Fibroblast of the aortic adventitia (primary cell): ENCODE measurements around the gene NINJ2. TPM values are rescaled to one million over a fixed set of nuclear protein-coding genes. Genes with fewer than 3 reads are reported as not detected.
"Not testable (repeated sequence)": the region's sequence is repeated elsewhere in the genome, so short reads cannot be mapped to it uniquely, and the experiment has no call there.

Experiments used
- DNase-seq: peaks from one replicate; pipeline ENCODE4 v3.0.0-alpha.2; 2010; ENCODE audit warnings: low read depth
- H3K4me3 ChIP-seq: 2 replicates; pipeline ENCODE4 v1.5.1; 2011; ENCODE audit warnings: low read depth, mild to moderate bottlenecking, control low read depth, low read length, moderate library complexity
- CTCF ChIP-seq: IDR thresholded peaks from 2 replicates; pipeline ENCODE4 v1.5.1; 2011; ENCODE audit warnings: mild to moderate bottlenecking, low read length, control low read depth, inconsistent platforms; ENCODE audit not compliant: insufficient read depth
- total RNA-seq: library from RNA; depleted of rRNA; stranded (reverse); fragments of >200 nt; gene quantifications from 2 replicates; pipeline ENCODE4 v1.2.3, GENCODE V29; 2012; ENCODE audit warnings: low replicate concordance

The NINJ2 gene
- total RNA-seq, 1 donor, result 0.45 TPM

GRCh38 chr12:700016-700415, 36.8 kb upstream of the NINJ2 start:
- no peak for DNase-seq
- no peak overlapping the region for H3K4me3 ChIP-seq
- no peak for TF ChIP-seq CTCF

GRCh38 chr12:698222-698621, 35.0 kb upstream of the NINJ2 start:
- not testable (repeated sequence) for DNase-seq, H3K4me3 ChIP-seq

- TF ChIP-seq CTCF, result no peak
- no peak for DNase-seq
- H3K4me3 ChIP-seq, result no peak overlapping the region
Measured at GRCh38 chr12:697481-697880, 34.2 kb upstream of the NINJ2 start.

GRCh38 chr12:694734-695503, 31.7 kb upstream of the NINJ2 start:
- no peak for TF ChIP-seq CTCF
- no peak overlapping the region for H3K4me3 ChIP-seq
- no peak for DNase-seq

GRCh38 chr12:693934-694533, 30.8 kb upstream of the NINJ2 start:
- no peak for DNase-seq
- H3K4me3 ChIP-seq, result no peak overlapping the region
- no peak for TF ChIP-seq CTCF

GRCh38 chr12:692274-692673, 29.0 kb upstream of the NINJ2 start:
- TF ChIP-seq CTCF, result no peak
- H3K4me3 ChIP-seq, result no peak overlapping the region
- DNase-seq, result no peak

GRCh38 chr12:690466-690865, 27.2 kb upstream of the NINJ2 start:
- TF ChIP-seq CTCF, result no peak
- no peak overlapping the region for H3K4me3 ChIP-seq
- no peak for DNase-seq
